Lower lobe of right lung (tissue), 2 donors: ENCODE measurements around the gene NAA16. TPM values are rescaled to one million over a fixed set of nuclear protein-coding genes. Genes with fewer than 3 reads are reported as not detected.

Experiments
- ATAC-seq, 2 donors: fragments of 200-7000 bp; cut with Tn5 transposase; one replicate each; pipeline ENCODE4 v1.9.1; 2020 to 2022; ENCODE audit warnings: mild to moderate bottlenecking in 2 of 2, moderate library complexity in 2 of 2
- DNase-seq: peaks from one replicate; pipeline ENCODE4 v3.0.0-alpha.2; 2020
- H3K27ac ChIP-seq: fragments of 200-600 bp; one replicate; pipeline ENCODE4 v1.8.0; 2022
- H3K27me3 ChIP-seq: fragments of 200-600 bp; one replicate; pipeline ENCODE4 v1.8.0; 2022; ENCODE audit warnings: low read depth
- H3K36me3 ChIP-seq: fragments of 200-600 bp; one replicate; pipeline ENCODE4 v1.8.0; 2022; ENCODE audit warnings: mild to moderate bottlenecking
- H3K4me1 ChIP-seq: fragments of 200-600 bp; one replicate; pipeline ENCODE4 v1.8.0; 2022
- H3K4me3 ChIP-seq: fragments of 200-600 bp; one replicate; pipeline ENCODE4 v1.8.0; 2022; ENCODE audit warnings: mild to moderate bottlenecking
- H3K9me3 ChIP-seq: fragments of 200-600 bp; one replicate; pipeline ENCODE4 v1.8.0; 2022
- CTCF ChIP-seq: fragments of 200-600 bp; IDR thresholded peaks from one replicate; pipeline ENCODE4 v1.8.0; 2022; ENCODE audit warnings: antibody characterized with exemption, mild to moderate bottlenecking
- intact Hi-C: fragments of 100-400 bp; cut with DNase I; formaldehyde crosslinking; loops from one replicate; pipeline ENCODE4 v1.11.0; 2022
- total RNA-seq: library from RNA; stranded (reverse); fragmentation: NEBNext Ultra II Directional; extraction: Animal tissue kit (Norgen Biotek cat#: 25700); gene quantifications from one replicate; pipeline ENCODE4 v1.2.1, GENCODE V29; 2021
- donor health status: DM: no; HTN: yes; CAD: no; lungs with severe emphysema.

Gene NAA16
- total RNA-seq, 1 donor from 2014 or later, result 14.9 TPM

GRCh38 chr13:41327994-41328790 lies 17.1 kb downstream of the NAA16 start:
- no peak for DNase-seq
- H3K36me3 ChIP-seq, result peaks cover 50% of the 10 kb centered on the region
- intact Hi-C loops, result no loop called here
- H3K4me3 ChIP-seq, result no peak overlapping the region
- ATAC-seq, result no peak
- no peak for TF ChIP-seq CTCF
- H3K9me3 ChIP-seq, result no peaks in the 10 kb centered on the region
- no peaks in the 10 kb centered on the region for H3K4me1 ChIP-seq
- no peaks in the 10 kb centered on the region for H3K27me3 ChIP-seq
- no peak overlapping the region for H3K27ac ChIP-seq

GRCh38 chr13:41332829-41333228 lies 21.8 kb downstream of the NAA16 start:
- Histone ChIP-seq H3K27ac (no peak overlapping the region), H3K27me3 (no peaks in the 10 kb centered on the region), H3K4me1 (no peaks in the 10 kb centered on the region), H3K9me3 (no peaks in the 10 kb centered on the region), H3K36me3 (peaks cover 34% of the 10 kb centered on the region), H3K4me3 (no peak overlapping the region)
- no peak for ATAC-seq
- DNase-seq, result no peak
- intact Hi-C loops, result no loop called here
- no peak for TF ChIP-seq CTCF

- intact Hi-C loops, result no loop called here
- Histone ChIP-seq H3K27me3 (no peaks in the 10 kb centered on the region), H3K9me3 (no peaks in the 10 kb centered on the region), H3K4me3 (no peak overlapping the region), H3K4me1 (no peaks in the 10 kb centered on the region), H3K36me3 (peaks cover 27% of the 10 kb centered on the region), H3K27ac (no peak overlapping the region)
- no peak for TF ChIP-seq CTCF
- DNase-seq (no peak), ATAC-seq (no peak)
Measured at GRCh38 chr13:41334810-41335209, 23.7 kb downstream of the NAA16 start.

- ATAC-seq, result no peak
- intact Hi-C loops, result no loop called here
- Histone ChIP-seq H3K4me3 (no peak overlapping the region), H3K36me3 (peaks cover 29% of the 10 kb centered on the region), H3K27ac (no peak overlapping the region), H3K4me1 (no peaks in the 10 kb centered on the region), H3K27me3 (no peaks in the 10 kb centered on the region), H3K9me3 (no peaks in the 10 kb centered on the region)
- no peak for TF ChIP-seq CTCF
- no peak for DNase-seq
Measured at GRCh38 chr13:41344358-41344757, 33.3 kb downstream of the NAA16 start.

- intact Hi-C loops, result no loop called here
- no peaks in the 10 kb centered on the region for H3K9me3 ChIP-seq
- no peaks in the 10 kb centered on the region for H3K27me3 ChIP-seq
- ATAC-seq (no peak), DNase-seq (no peak)
- no peak overlapping the region for H3K27ac ChIP-seq
- no peak for TF ChIP-seq CTCF
- peaks cover 25% of the 10 kb centered on the region for H3K36me3 ChIP-seq
- no peak overlapping the region for H3K4me3 ChIP-seq
- H3K4me1 ChIP-seq, result no peaks in the 10 kb centered on the region
Measured at GRCh38 chr13:41345165-41345913, 34.3 kb downstream of the NAA16 start.
